Measurements from ENCODE around the gene TAF10.

- TF ChIP-seq CTCF (IDR thresholded peaks at IDR 0.05; ENCODE audit: insufficient read depth, low read depth, low read length), result no peak
- no peak for TF ChIP-seq EZH2 (IDR thresholded peaks at IDR 0.05; ENCODE audit: insufficient read depth, low read length)
Measured at GRCh38 chr11:6629892-6630631, 18.0 kb upstream of the TAF10 start.
